AG04450 (cell line): ENCODE measurements around the gene SLC22A23. TPM values are rescaled to one million over a fixed set of nuclear protein-coding genes. Genes with fewer than 3 reads are reported as not detected.

Source experiments
- CTCF ChIA-PET: fragments of 300-600, 350-600 bp; formaldehyde crosslinking; extraction: SDS; loops from one replicate; lab custom pipeline; 2022; ENCODE audit warnings: antibody characterized with exemption, inconsistent platforms; lab: Charles Lee
- POLR2A ChIA-PET: fragments of 350-600 bp; formaldehyde crosslinking; extraction: SDS; loops from one replicate; lab custom pipeline; 2021; ENCODE audit warnings: antibody characterized with exemption, inconsistent platforms; lab: Yijun Ruan, JAX
- DNase-seq: peaks from one replicate; pipeline ENCODE4 v3.0.0-alpha.2; 2011; ENCODE audit warnings: low read depth, low spot score
- H3K27ac ChIP-seq: one replicate; pipeline ENCODE4 v1.5.1; 2012; ENCODE audit warnings: low read depth, low read length, control low read depth
- H3K27me3 ChIP-seq: one replicate; pipeline ENCODE4 v1.6.0; 2012; ENCODE audit warnings: low read length; ENCODE audit not compliant: control insufficient read depth, insufficient read depth
- H3K4me3 ChIP-seq: 2 replicates; pipeline ENCODE4 v1.5.1; 2011; ENCODE audit warnings: mild to moderate bottlenecking, low read depth, low read length, control low read depth
- H3K9me3 ChIP-seq: 2 replicates; pipeline ENCODE4 v1.5.1; 2012; ENCODE audit warnings: low read length; ENCODE audit not compliant: control insufficient read depth, insufficient read depth
- CTCF ChIP-seq: IDR thresholded peaks from 2 replicates; pipeline ENCODE4 v1.5.1; 2011; ENCODE audit warnings: low read depth, low read length, control low read depth, inconsistent platforms
- polyA plus RNA-seq: library from polyadenylated mRNA; depleted of rRNA; stranded (reverse); fragments of >200 nt; gene quantifications from 2 replicates; pipeline ENCODE4 v1.2.3, GENCODE V29; 2011

The SLC22A23 gene
- polyA plus RNA-seq, 1 experiment = not detected

- ChIA-PET CTCF (interaction anchor here (0.6 kb wide), 1 partner anchor 222 kb away, joined by 3 read pairs; no protein-coding TSS in a partner anchor), POLR2A (no interaction called here)
- Histone ChIP-seq H3K27ac (no peak overlapping the region), H3K9me3 (no peaks in the 10 kb centered on the region), H3K4me3 (no peak overlapping the region), H3K27me3 (peaks cover 29% of the 10 kb centered on the region)
- DNase-seq = no peak
- TF ChIP-seq CTCF = no peak
Measured at GRCh38 chr6:3348821-3349220, 108.0 kb downstream of the SLC22A23 start.

- Histone ChIP-seq H3K27ac (no peak overlapping the region), H3K9me3 (no peaks in the 10 kb centered on the region), H3K4me3 (no peak overlapping the region), H3K27me3 (peaks cover 31% of the 10 kb centered on the region)
- ChIA-PET POLR2A (no interaction called here), CTCF (no interaction called here)
- DNase-seq = no peak
- no peak for TF ChIP-seq CTCF
Measured at GRCh38 chr6:3347826-3348225, 109.0 kb downstream of the SLC22A23 start.

GRCh38 chr6:3347247-3347646, 109.6 kb downstream of the SLC22A23 start:
- Histone ChIP-seq H3K4me3 (no peak overlapping the region), H3K27me3 (peaks cover 29% of the 10 kb centered on the region), H3K9me3 (no peaks in the 10 kb centered on the region), H3K27ac (no peak overlapping the region)
- no peak for DNase-seq
- POLR2A ChIA-PET = no interaction called here
- TF ChIP-seq CTCF = no peak
- CTCF ChIA-PET = no interaction called here

GRCh38 chr6:3346476-3346875, 110.4 kb downstream of the SLC22A23 start:
- Histone ChIP-seq H3K27ac (no peak overlapping the region), H3K4me3 (no peak overlapping the region), H3K9me3 (no peaks in the 10 kb centered on the region), H3K27me3 (peaks cover 29% of the 10 kb centered on the region)
- ChIA-PET CTCF (no interaction called here), POLR2A (no interaction called here)
- no peak for DNase-seq
- TF ChIP-seq CTCF = no peak

GRCh38 chr6:3345836-3346235, 111.0 kb downstream of the SLC22A23 start:
- no peak overlapping the region for H3K4me3 ChIP-seq
- ChIA-PET CTCF (no interaction called here), POLR2A (no interaction called here)
- H3K9me3 ChIP-seq = no peaks in the 10 kb centered on the region
- H3K27ac ChIP-seq = no peak overlapping the region
- peaks cover 25% of the 10 kb centered on the region for H3K27me3 ChIP-seq
- no peak for DNase-seq
- no peak for TF ChIP-seq CTCF
